GM18511 (cell line): ENCODE results near the gene TPSAB1.
"Not testable (repeated sequence)": the region's sequence is repeated elsewhere in the genome, so short reads cannot be mapped to it uniquely, and the experiment has no call there.

ENCODE experiments used
- ATAC-seq: cut with Tn5 transposase; IDR thresholded peaks from one replicate; pipeline ENCODE4 v1.9.1; 2021; ENCODE audit warnings: mild to moderate bottlenecking, moderate library complexity; ENCODE audit not compliant: unreplicated experiment

The TPSAB1 gene

GRCh38 chr16:1245452-1246020, 5.0 kb downstream of the TPSAB1 start:
- ATAC-seq: no peak

DNA sequence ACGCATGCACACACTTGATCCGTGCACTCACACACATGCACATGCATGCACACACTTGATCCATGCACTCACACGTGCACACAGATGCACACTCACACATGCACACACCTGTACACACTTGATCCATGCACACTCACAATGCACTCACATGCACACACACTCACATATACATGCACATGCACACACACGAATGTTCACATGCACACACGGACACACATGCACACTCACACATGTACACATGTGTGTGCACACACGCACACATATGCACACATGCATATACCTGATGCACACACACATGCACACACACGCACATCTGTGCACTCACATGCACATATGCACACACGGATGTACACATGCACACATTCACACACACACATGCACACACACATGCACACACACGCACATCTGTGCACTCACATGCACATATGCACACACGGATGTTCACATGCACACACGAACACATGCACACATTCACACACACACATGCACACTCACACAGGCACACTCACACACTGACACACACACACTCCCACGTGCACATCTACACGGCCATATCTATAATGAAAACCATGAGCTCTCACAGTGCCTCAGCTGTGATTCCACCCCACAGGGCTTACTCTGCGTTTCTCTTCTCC, 7.5 kb downstream of the TPSAB1 start:
- ATAC-seq: not testable (repeated sequence)

- ATAC-seq: not testable (repeated sequence)
Measured at GRCh38 chr16:1249031-1249755, 8.7 kb downstream of the TPSAB1 start.

DNA sequence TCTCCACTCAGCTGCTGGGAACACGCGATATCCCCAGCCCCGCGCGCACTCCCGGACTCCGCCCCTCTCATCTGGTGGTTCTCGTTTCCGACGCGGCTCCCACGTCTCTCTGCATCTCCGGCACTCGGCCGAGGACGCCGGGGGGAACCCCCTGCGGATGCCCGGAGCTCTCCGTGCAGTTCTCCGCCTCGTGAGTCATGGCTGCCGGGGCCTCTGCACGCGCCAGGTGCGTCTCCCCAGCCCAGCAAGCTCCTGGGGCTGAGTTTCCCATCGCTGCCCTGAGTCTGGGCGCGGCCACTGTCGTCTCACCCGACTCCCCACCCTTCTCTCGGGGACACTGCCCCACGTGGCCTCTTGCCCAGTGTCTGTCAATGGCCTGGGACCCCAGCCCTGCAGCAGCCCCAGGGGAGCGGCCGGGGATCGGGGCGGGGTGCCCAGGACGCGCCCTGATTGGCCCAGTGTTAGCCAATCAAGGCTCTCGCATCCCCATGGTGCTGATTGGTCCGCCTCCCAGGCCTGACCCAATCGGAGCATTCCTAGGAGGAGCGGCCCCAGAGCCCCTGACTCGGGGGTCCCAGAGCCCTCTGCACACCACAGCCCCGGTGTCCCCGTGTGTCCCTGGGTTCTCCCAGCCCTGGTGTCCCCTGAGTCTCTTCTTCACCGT, 13.3 kb downstream of the TPSAB1 start:
- not testable (repeated sequence) for ATAC-seq

DNA sequence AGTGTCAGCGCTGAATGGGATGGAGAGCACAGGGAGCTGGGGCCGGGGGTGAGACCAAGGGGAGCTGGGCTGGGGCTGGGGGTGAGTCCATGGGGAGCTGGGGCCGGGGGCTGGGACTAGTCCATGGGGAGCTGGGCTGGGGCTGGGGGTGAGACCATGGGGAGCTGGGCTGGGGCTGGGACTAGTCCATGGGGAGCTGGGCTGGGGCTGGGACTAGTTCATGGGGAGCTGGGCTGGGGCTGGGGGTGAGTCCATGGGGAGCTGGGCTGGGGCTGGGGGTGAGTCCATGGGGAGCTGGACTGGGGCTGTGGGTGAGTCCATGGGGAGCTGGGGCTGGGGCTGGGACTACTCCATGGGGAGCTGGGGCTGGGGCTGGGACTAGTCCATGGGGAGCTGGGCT, 14.3 kb downstream of the TPSAB1 start:
- not testable (repeated sequence) for ATAC-seq

- not testable (repeated sequence) for ATAC-seq
Measured at GRCh38 chr16:1255276-1256122, 15.0 kb downstream of the TPSAB1 start, which contains the start of gene TPSD1. Gene TPSD1 (plus strand): TSS chr16:1256069. CDS start chr16:1256281, 212 bp downstream.

- ATAC-seq: not testable (repeated sequence)
Measured at GRCh38 chr16:1256296-1256873, 15.9 kb downstream of the TPSAB1 start.

GRCh38 chr16:1256874-1257322, 16.4 kb downstream of the TPSAB1 start:
- no peak for ATAC-seq

- ATAC-seq: no peak
Measured at GRCh38 chr16:1257561-1258224, 17.2 kb downstream of the TPSAB1 start.

GRCh38 chr16:1258225-1258600, 17.7 kb downstream of the TPSAB1 start:
- no peak for ATAC-seq

DNA sequence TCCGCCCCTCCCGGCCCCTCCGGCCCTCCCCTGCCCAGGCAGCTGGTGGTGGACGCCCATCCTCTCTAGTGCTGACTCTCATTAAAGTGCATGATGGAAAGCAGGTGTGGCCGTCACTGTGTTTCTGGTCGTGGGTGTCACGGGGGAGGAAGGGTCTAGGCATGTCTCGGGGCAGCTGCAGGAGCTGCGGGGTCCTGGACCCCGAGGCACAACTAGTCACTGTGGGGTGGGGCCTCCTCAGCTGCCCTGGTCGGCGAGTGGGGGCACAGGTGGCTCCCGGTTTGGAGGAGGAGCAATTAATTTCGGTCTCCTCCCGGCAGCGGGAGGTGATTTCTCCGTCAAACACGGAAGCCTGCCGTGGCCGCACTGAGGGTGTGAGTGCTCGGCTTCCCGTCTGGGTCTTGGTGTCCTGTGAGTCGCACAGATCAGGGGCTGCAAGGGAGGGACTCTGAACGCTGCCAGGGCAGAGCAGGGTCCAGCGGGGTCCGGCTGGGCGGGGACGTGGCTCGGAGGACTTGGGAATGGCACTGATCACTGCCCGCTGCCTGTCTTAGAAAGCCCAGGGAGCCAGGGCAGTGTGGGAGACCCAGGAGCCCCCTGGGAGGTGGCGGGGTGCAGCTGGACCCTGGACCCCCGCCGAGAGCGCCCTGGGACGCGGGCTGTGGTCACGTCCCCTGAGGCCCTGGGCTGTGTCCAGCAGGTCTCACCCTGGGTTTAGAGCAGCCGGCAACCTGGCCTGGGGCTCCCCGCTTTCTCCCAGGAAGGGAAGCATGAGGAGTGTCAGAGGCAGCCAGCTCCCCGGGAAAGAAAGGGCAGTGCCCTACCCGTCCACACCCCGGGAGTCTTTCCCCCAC, 18.6 kb downstream of the TPSAB1 start:
- ATAC-seq: no peak

- no peak for ATAC-seq
Measured at GRCh38 chr16:1259760-1260068, 19.2 kb downstream of the TPSAB1 start.

DNA sequence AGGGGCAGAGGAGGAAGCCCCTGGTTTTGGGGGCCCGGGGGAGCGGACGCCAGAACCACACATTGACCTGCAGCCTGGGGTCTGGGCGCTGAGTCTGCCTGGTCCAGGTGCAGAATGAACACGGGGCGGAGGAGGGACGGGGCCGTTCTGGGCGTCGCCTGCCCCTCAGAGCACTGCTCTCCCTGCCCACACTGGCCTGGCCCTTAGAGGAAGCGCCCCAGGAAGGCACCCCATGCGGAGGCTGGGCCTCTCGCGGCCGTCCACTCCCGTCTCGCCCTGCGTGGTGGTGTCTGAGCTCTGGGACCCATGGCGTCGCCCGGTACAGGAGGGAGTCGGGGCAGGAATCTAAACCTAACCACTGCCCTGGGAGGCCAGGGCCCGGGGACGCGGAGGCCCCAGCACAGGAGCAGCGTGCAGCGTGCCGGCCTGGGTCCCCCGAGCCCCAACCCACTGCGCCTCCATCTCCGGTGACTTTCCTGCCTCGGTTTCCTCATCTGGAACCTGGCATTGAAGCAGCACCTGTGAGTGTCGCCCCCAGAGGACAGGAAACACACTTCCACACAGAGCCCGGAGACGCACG, 19.7 kb downstream of the TPSAB1 start:
- no peak for ATAC-seq

DNA sequence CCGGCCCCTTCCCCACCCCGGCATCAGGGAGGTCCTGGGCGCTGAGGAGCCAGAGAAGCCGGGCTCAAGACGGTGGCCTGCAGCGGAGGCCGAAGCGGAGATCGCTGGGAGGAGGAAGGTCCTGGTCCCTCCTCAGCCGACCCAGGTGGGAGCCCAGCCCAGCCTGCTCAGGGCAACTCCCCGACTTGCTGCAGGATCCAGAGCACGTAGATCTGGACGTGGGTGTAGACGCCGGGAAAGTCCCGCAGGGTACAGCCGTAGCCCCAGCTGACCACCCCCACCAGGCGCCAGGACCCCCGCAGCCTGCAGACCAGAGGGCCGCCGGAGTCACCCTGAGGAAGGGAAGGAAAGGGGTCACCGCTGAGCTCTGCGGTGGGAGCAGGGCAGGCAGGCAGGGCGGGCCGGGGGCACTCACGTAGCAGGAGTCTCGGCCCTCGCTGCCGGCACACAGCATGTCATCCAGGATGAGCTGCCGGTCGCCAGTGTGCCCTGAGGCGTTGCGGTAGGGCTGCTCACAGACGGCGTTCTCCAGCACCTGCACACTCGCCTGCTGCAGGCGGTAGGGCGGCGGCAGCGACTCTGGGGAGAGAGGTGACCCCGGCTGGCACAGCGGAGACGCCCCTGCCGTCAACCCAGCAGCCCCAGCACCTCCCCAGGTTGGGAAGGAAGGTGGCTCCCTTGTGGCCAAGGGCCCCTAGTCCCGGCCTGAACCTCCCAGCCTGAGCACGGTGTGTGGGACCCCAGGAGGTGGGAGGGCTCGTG, 20.8 kb downstream of the TPSAB1 start:
- ATAC-seq: no peak

GRCh38 chr16:1262210-1262845, 21.8 kb downstream of the TPSAB1 start:
- ATAC-seq: no peak

DNA sequence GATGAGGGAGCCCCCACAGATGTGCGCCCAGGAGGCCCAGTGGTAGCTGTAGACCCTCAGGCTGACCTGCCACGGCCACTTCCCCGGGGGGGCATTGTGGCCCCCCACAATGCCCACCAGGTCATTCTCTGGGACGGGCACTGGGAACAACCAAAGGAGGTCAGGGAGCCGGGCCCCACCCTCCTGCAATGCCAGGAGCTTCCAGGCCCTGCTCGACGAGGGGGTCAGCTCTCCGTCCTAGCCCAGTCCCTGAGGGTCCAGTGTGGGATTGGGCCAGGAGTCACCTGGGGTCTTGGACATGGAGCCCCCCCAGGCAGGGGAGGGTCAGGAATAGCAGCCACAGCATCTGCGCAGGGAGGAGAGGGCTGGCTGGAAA, 22.3 kb downstream of the TPSAB1 start:
- ATAC-seq: no peak

DNA sequence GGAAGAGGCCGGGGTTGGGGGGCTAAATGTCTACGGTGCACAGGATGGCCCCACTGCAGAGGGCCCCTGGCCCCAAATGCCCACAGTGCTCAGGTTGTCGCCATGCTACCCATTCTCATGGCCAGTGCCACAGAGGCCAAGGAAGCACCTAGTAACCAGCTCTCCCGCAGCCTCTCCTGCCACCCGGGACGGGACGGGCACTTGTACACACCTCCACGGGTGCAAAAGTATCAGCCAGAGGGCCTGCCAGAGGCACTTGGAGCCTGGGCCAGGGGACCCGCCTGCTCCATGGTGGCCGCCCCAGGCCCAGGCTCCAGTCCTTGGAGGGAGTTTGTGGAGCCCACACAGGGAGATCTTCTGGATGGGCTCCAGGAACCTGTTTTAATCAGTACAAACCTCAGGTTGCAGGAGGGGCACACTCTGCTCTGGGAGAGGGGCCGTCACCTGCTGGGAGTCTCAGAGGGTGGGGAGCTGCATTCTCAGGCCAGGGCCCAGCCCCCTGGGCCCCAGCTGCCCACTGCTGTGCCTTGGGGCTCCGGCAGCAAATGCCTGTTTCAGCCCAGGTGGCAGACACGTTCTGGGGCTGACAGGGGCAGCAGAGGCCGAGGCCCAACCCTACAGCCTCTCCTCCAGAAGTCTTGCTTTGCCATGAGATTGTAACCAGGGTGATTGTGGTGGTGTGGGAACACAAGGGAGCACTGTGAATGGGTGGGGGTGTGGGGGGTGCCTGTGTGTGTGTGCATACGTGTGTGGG, 23.3 kb downstream of the TPSAB1 start:
- ATAC-seq: no peak
